ENCODE measurements around the gene STK32B. TPM values are rescaled to one million over a fixed set of nuclear protein-coding genes. Genes with fewer than 3 reads are reported as not detected.

The STK32B gene
- total RNA-seq, 4 donors from 2014 or later, result 3.0 to 33.8 (median 4.3) TPM

DNA sequence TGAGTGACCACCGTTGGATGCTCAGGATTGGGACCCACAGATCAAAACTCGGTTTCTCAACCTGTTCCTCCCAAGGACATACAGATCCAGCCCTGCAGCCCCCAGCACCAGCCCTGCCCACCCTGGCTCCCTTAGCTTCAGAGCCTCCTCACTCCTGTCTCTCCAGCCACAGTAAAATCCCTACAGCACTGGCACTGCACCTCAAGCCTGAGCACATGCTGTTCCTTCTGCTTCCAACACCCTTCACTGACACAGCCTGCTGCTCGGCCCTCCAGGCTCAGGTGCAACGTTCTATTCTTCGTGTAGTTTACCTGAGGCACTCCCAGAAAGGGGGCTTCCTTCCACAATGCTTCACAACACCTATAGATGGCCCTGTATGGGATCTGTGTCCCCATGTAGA, 493.5 kb downstream of the STK32B start:
- DNase-seq, result no peak
- H3K4me3 ChIP-seq, result no peak overlapping the region
- no peaks in the 10 kb centered on the region for H3K9me3 ChIP-seq
- H3K36me3 ChIP-seq, result no peaks in the 10 kb centered on the region
- TF ChIP-seq, protein P1, sequence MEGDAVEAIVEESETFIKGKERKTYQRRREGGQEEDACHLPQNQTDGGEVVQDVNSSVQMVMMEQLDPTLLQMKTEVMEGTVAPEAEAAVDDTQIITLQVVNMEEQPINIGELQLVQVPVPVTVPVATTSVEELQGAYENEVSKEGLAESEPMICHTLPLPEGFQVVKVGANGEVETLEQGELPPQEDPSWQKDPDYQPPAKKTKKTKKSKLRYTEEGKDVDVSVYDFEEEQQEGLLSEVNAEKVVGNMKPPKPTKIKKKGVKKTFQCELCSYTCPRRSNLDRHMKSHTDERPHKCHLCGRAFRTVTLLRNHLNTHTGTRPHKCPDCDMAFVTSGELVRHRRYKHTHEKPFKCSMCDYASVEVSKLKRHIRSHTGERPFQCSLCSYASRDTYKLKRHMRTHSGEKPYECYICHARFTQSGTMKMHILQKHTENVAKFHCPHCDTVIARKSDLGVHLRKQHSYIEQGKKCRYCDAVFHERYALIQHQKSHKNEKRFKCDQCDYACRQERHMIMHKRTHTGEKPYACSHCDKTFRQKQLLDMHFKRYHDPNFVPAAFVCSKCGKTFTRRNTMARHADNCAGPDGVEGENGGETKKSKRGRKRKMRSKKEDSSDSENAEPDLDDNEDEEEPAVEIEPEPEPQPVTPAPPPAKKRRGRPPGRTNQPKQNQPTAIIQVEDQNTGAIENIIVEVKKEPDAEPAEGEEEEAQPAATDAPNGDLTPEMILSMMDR (IDR thresholded peaks at IDR 0.05), result no peak
- no peak for TF ChIP-seq POLR2A (IDR thresholded peaks at IDR 0.05)
- intact Hi-C loops (cut with DNase I; ENCODE audit: low total_unique reads), result no loop called here
- H3K27ac ChIP-seq, result no peak overlapping the region
- no peaks in the 10 kb centered on the region for H3K27me3 ChIP-seq
- H3K4me1 ChIP-seq, result no peaks in the 10 kb centered on the region

DNA sequence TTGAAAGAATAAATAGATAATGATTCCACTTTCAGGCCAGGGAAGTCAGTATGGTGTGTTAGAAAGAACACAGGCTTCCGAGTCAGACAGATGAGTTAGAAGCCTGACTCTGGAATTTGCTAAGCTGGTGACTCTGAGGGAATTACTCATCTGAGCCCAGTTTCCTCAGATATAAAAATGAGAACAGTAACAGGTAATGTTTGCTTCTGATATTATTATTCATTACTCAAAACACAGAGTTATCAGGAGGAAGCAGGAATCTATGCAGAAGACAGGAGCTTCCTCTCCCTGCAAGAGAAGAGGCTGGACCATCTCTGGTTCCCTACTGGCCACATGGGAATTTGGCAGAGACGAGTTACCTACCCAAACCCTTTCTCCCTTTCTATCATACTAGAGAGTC, 494.0 kb downstream of the STK32B start:
- H3K27ac ChIP-seq, result no peak overlapping the region
- no peak for DNase-seq
- H3K36me3 ChIP-seq, result no peaks in the 10 kb centered on the region
- no peak overlapping the region for H3K4me3 ChIP-seq
- intact Hi-C loops (cut with DNase I; ENCODE audit: low total_unique reads), result no loop called here
- no peak for TF ChIP-seq POLR2A (IDR thresholded peaks at IDR 0.05)
- TF ChIP-seq, protein P1 (IDR thresholded peaks at IDR 0.05), result no peak
- H3K4me1 ChIP-seq, result no peaks in the 10 kb centered on the region
- no peaks in the 10 kb centered on the region for H3K9me3 ChIP-seq
- no peaks in the 10 kb centered on the region for H3K27me3 ChIP-seq

DNA sequence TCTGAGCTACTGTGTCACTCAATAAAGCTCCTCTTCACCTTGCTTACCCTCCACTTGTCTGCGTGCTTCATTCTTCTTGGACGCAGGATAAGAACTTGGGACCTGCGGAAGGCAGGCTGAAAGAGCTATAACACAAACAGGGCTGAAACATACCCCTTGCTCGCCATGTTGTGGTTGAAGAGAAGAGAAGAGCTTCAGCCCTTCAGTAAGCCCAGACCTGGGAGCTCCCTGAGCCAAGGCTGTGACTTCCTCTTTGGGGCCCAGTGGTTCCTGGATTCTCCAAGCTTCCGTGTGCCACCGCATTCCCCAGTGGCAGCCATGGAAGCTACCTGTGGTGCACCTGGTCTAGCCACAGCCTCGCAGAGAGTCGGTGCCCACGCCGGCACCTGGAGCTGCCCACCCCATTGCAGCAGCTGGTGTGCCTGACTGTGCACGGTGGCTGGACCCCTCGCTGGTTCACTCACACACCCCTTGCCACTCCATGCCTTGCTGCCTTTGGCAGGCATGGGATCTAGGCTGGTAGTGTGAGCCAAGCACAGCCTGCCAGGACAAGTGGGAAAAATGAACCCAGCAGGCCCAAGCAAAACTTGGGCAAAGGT, 496.5 kb downstream of the STK32B start:
- no peak for TF ChIP-seq POLR2A (IDR thresholded peaks at IDR 0.05)
- TF ChIP-seq, protein P1 (IDR thresholded peaks at IDR 0.05), result no peak
- Histone ChIP-seq H3K4me1 (no peaks in the 10 kb centered on the region), H3K27me3 (no peaks in the 10 kb centered on the region), H3K4me3 (no peak overlapping the region), H3K36me3 (no peaks in the 10 kb centered on the region), H3K9me3 (no peaks in the 10 kb centered on the region), H3K27ac (no peak overlapping the region)
- DNase-seq, result no peak
- intact Hi-C loops (cut with DNase I; ENCODE audit: low total_unique reads), result no loop called here

Small RNA genes within 50 kb of the gene (small RNA-seq; reads per million reads assigned to genes)
- not detected for gene RF00019

Other genes starting within 250 kb of the STK32B start
- 10 to 100 TPM; 19.7 to 33.0 (median 23.8) TPM for gene MSX1, start 191.8 kb upstream of the STK32B start, total RNA-seq
- 10 to 100 TPM in 2 of 4 donors, 1 to 10 TPM in 1, under 1 TPM in 1; 0.51 to 15.9 (median 9.8) TPM for gene CYTL1, start 32.0 kb upstream of the STK32B start, total RNA-seq